Right lobe of liver (tissue), 6 donors: ENCODE measurements around the gene RBM47. TPM values are rescaled to one million over a fixed set of nuclear protein-coding genes. Genes with fewer than 3 reads are reported as not detected.

Source experiments
- ATAC-seq, 4 donors: fragments of 200-7000 bp; cut with Tn5 transposase; one replicate each; pipeline ENCODE4 v1.9.1; 2020; ENCODE audit warnings: mild to moderate bottlenecking in 4 of 4, moderate library complexity in 4 of 4
- DNase-seq, 3 donors: peaks; one replicate each; pipeline ENCODE4 v3.0.0-alpha.2; 2020
- H3K27ac ChIP-seq, 3 donors: fragments of 200-600 bp; one replicate each; pipeline ENCODE4 v1.8.0; 2022
- H3K27me3 ChIP-seq, 2 donors: fragments of 200-600 bp; one replicate each; pipeline ENCODE4 v1.8.0; 2022
- H3K36me3 ChIP-seq, 4 donors: fragments of 200-600 bp; sonication (generic) in 1 of 4; one replicate each; pipeline versions ENCODE4 v1.5.1 to v1.8.0; 2017 to 2022; ENCODE audit warnings: control low read depth in 1 of 4
- H3K4me1 ChIP-seq, 4 donors: fragments of 200-600 bp; sonication (generic) in 1 of 4; one replicate each; pipeline versions ENCODE4 v1.5.1 to v1.8.0; 2017 to 2022; ENCODE audit warnings: control low read depth in 1 of 4
- H3K4me3 ChIP-seq, 3 donors: fragments of 200-600 bp; one replicate each; pipeline ENCODE4 v1.8.0; 2022
- H3K9me3 ChIP-seq, 4 donors: fragments of 200-600 bp; sonication (generic) in 1 of 4; one replicate each; pipeline versions ENCODE4 v1.5.1 to v1.8.0; 2017 to 2022; ENCODE audit warnings: control low read depth in 1 of 4
- CTCF ChIP-seq, 4 donors: fragments of 200-600 bp in 3 of 4; fragments of 450-650 bp in 1 of 4; IDR thresholded peaks; one replicate each; pipeline versions ENCODE4 v1.5.1 to v1.8.0; 2016 to 2022; ENCODE audit warnings: antibody characterized with exemption in 4 of 4, mild to moderate bottlenecking in 2 of 4
- POLR2A ChIP-seq: fragments of 450-650 bp; IDR thresholded peaks from one replicate; pipeline ENCODE4 v1.6.1; 2017; ENCODE audit warnings: antibody characterized with exemption, mild to moderate bottlenecking
- whole genome bisulfite sequencing: methylation state at CpG from one replicate; pipeline ENCODE4 v1.1.6; 2018; ENCODE audit warnings: low coverage, low lambda C conversion rate; ENCODE audit not compliant: insufficient coverage; ENCODE audit errors: missing lambda C conversion rate; 5-methylcytosine and 5-hydroxymethylcytosine counted together
- intact Hi-C, 2 donors: fragments of 100-400 bp; cut with DNase I; formaldehyde crosslinking; loops; one replicate each; pipeline versions ENCODE4 v1.11.2 to v1.14.1; 2022
- total RNA-seq, 6 experiments: library from RNA; depleted of rRNA in 2 of 6; stranded (reverse); fragments of >200 nt in 2 of 6; fragmentation: NEBNext Ultra II Directional in 3 of 6; extraction: Animal tissue kit (Norgen Biotek cat#: 25700) in 3 of 6; gene quantifications; one replicate each; pipeline versions ENCODE4 v1.1.0 to v1.2.4, GENCODE V29; 2016 to 2023
- donor health status: DM: no; HTN: yes; CAD: no.
- donor health status: DM: no; HTN: no; CAD: no.
- donor health status: DM: no; HTN: no; CAD: no.
- donor health status: DM: no; HTN: yes; CAD: no.
- donor health status: DM: no; HTN: yes; CAD: no.

Gene RBM47
- total RNA-seq, 6 experiments from 2014 or later: 29.5 to 85.0 (median 51.1) TPM

GRCh38 chr4:40405193-40405592, 224.5 kb downstream of the RBM47 start:
- WGBS: 45% methylated on average over 4 of the region's 4 CpGs
- H3K36me3 ChIP-seq: no peaks in the 10 kb centered on the region
- no peaks in the 10 kb centered on the region for H3K9me3 ChIP-seq
- intact Hi-C loops: no loop called here
- ATAC-seq (peak; percentile 65 to 76 (median 70)), DNase-seq (no peak)
- no peak overlapping the region for H3K4me3 ChIP-seq
- H3K27ac ChIP-seq: peak overlapping the region in 1 of 3 donors; percentile 64
- peaks cover 0 to 24% (median 4%) of the 10 kb centered on the region in 4 donors for H3K4me1 ChIP-seq
- TF ChIP-seq POLR2A (no peak), CTCF (IDR thresholded peaks at IDR 0.05) (no peak)
- no peaks in the 10 kb centered on the region for H3K27me3 ChIP-seq

- Histone ChIP-seq H3K4me1 (peaks cover 0 to 24% (median 4%) of the 10 kb centered on the region in 4 donors), H3K36me3 (no peaks in the 10 kb centered on the region), H3K27ac (peak overlapping the region in 1 of 3 donors; percentile 64), H3K9me3 (no peaks in the 10 kb centered on the region), H3K4me3 (no peak overlapping the region), H3K27me3 (no peaks in the 10 kb centered on the region)
- ATAC-seq (no peak), DNase-seq (no peak)
- intact Hi-C loops: no loop called here
- WGBS: 85% methylated on average over 4 of the region's 5 CpGs
- no peak for TF ChIP-seq POLR2A
- TF ChIP-seq CTCF (IDR thresholded peaks at IDR 0.05): no peak
These were observed 226.6 kb downstream of the RBM47 start for GRCh38 chr4:40403081-40403480.

- no peak for DNase-seq
- TF ChIP-seq CTCF (IDR thresholded peaks at IDR 0.05) (no peak), POLR2A (no peak)
- H3K9me3 ChIP-seq: no peaks in the 10 kb centered on the region
- H3K27ac ChIP-seq: no peak overlapping the region
- no peak overlapping the region for H3K4me3 ChIP-seq
- WGBS: no CpG with 5 or more reads among the region's 1 CpG
- no peaks in the 10 kb centered on the region for H3K36me3 ChIP-seq
- intact Hi-C loops: no loop called here
- H3K27me3 ChIP-seq: no peaks in the 10 kb centered on the region
- ATAC-seq: no peak
- H3K4me1 ChIP-seq: peaks cover 0 to 24% (median 4%) of the 10 kb centered on the region in 4 donors
These were observed 227.1 kb downstream of the RBM47 start for GRCh38 chr4:40402556-40402955.

GRCh38 chr4:40401631-40402030, 228.0 kb downstream of the RBM47 start:
- DNase-seq (no peak), ATAC-seq (no peak)
- Histone ChIP-seq H3K4me1 (peaks cover 0 to 27% (median 4%) of the 10 kb centered on the region in 4 donors), H3K27ac (no peak overlapping the region), H3K27me3 (no peaks in the 10 kb centered on the region), H3K9me3 (no peaks in the 10 kb centered on the region), H3K36me3 (no peaks in the 10 kb centered on the region), H3K4me3 (no peak overlapping the region)
- 73% methylated on average over 8 of the region's 8 CpGs for WGBS
- intact Hi-C loops: no loop called here
- TF ChIP-seq POLR2A (no peak), CTCF (IDR thresholded peaks at IDR 0.05) (no peak)

GRCh38 chr4:40401096-40401495, 228.6 kb downstream of the RBM47 start:
- no peak for DNase-seq

More at GRCh38 chr4:40401096-40401495, 228.6 kb downstream of the RBM47 start:
- Histone ChIP-seq H3K4me1 (peaks cover 0 to 32% (median 4%) of the 10 kb centered on the region in 4 donors), H3K27ac (no peak overlapping the region), H3K36me3 (no peaks in the 10 kb centered on the region), H3K4me3 (no peak overlapping the region), H3K27me3 (no peaks in the 10 kb centered on the region), H3K9me3 (no peaks in the 10 kb centered on the region)
- TF ChIP-seq CTCF (IDR thresholded peaks at IDR 0.05) (no peak), POLR2A (no peak)
- intact Hi-C loops: no loop called here
- 83% methylated on average over 5 of the region's 6 CpGs for WGBS
- ATAC-seq: no peak
